ENCODE data around the gene PWP2. TPM values are rescaled to one million over a fixed set of nuclear protein-coding genes. Genes with fewer than 3 reads are reported as not detected.

The PWP2 gene
- total RNA-seq, 1 experiment from 2014 or later = 8.2 TPM

- H3K27me3 ChIP-seq (ENCODE audit: low read length) = no peaks in the 10 kb centered on the region
- no peak overlapping the region for H3K9ac ChIP-seq (ENCODE audit: low read length)
- intact Hi-C loops (cut with micrococcal nuclease) = no loop called here
- peaks cover 36% of the 10 kb centered on the region; the same call in 1 of the 2 replicates for H3K36me3 ChIP-seq (ENCODE audit: low read depth, low read length)
- H4K20me1 ChIP-seq (ENCODE audit: low read length) = no peaks in the 10 kb centered on the region
- no peaks in the 10 kb centered on the region for H3K79me2 ChIP-seq (ENCODE audit: low read length)
- no peaks in the 10 kb centered on the region for H3F3A ChIP-seq (ENCODE audit: low read length, unreplicated experiment)
- H2AFZ ChIP-seq (ENCODE audit: low read length) = no peak overlapping the region
- no peak for DNase-seq
- TF ChIP-seq EZH2 (IDR thresholded peaks at IDR 0.05; ENCODE audit: low read length, unreplicated experiment) = no peak
- CTCF ChIA-PET = no interaction called here
- POLR2A ChIA-PET (ENCODE audit: unreplicated experiment) = no interaction called here
- H3K27ac ChIP-seq (ENCODE audit: low read length) = no peak overlapping the region
- H3K4me3 ChIP-seq (ENCODE audit: low read length) = no peak overlapping the region
- no peak for ATAC-seq
- no TSS peak for BruUV-seq (replicated peaks)
- H3K9me2 ChIP-seq (replicated peaks; ENCODE audit: low read length) = no peaks in the 10 kb centered on the region
- no peak overlapping the region for H3K4me2 ChIP-seq (ENCODE audit: low read length)
- H3K4me1 ChIP-seq (ENCODE audit: insufficient read depth, low read length) = no peaks in the 10 kb centered on the region
- no peaks in the 10 kb centered on the region for H3K9me3 ChIP-seq (ENCODE audit: low read length)
Measured at GRCh38 chr21:44088401-44088780, 18.8 kb upstream of the PWP2 start.

- Histone ChIP-seq H3K4me3 (ENCODE audit: low read length) (no peak overlapping the region), H3K79me2 (ENCODE audit: low read length) (no peaks in the 10 kb centered on the region), H4K20me1 (ENCODE audit: low read length) (no peaks in the 10 kb centered on the region), H3F3A (ENCODE audit: low read length, unreplicated experiment) (no peaks in the 10 kb centered on the region), H3K27me3 (ENCODE audit: low read length) (no peaks in the 10 kb centered on the region), H3K9me3 (ENCODE audit: low read length) (no peaks in the 10 kb centered on the region), H3K4me2 (ENCODE audit: low read length) (no peak overlapping the region), H3K27ac (ENCODE audit: low read length) (no peak overlapping the region), H3K4me1 (ENCODE audit: insufficient read depth, low read length) (no peaks in the 10 kb centered on the region), H2AFZ (ENCODE audit: low read length) (no peak overlapping the region), H3K9me2 (replicated peaks; ENCODE audit: low read length) (no peaks in the 10 kb centered on the region), H3K9ac (ENCODE audit: low read length) (no peak overlapping the region), H3K36me3 (ENCODE audit: low read depth, low read length) (peaks cover 33% of the 10 kb centered on the region; the same call in 1 of the 2 replicates)
- CTCF ChIA-PET = no interaction called here
- DNase-seq (no peak), ATAC-seq (no peak)
- BruUV-seq (replicated peaks) = no TSS peak
- intact Hi-C loops (cut with micrococcal nuclease) = no loop called here
- TF ChIP-seq, protein P1, sequence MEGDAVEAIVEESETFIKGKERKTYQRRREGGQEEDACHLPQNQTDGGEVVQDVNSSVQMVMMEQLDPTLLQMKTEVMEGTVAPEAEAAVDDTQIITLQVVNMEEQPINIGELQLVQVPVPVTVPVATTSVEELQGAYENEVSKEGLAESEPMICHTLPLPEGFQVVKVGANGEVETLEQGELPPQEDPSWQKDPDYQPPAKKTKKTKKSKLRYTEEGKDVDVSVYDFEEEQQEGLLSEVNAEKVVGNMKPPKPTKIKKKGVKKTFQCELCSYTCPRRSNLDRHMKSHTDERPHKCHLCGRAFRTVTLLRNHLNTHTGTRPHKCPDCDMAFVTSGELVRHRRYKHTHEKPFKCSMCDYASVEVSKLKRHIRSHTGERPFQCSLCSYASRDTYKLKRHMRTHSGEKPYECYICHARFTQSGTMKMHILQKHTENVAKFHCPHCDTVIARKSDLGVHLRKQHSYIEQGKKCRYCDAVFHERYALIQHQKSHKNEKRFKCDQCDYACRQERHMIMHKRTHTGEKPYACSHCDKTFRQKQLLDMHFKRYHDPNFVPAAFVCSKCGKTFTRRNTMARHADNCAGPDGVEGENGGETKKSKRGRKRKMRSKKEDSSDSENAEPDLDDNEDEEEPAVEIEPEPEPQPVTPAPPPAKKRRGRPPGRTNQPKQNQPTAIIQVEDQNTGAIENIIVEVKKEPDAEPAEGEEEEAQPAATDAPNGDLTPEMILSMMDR (conservative IDR thresholded peaks at IDR 0.05; ENCODE audit: low read depth, low read length) = no peak
- TF ChIP-seq EZH2phosphoT487 (IDR thresholded peaks at IDR 0.05; ENCODE audit: borderline replicate concordance, low read length) (no peak), EZH2 (IDR thresholded peaks at IDR 0.05; ENCODE audit: low read length, unreplicated experiment) (no peak)
- POLR2A ChIA-PET (ENCODE audit: unreplicated experiment) = no interaction called here
Measured at GRCh38 chr21:44089001-44089911, 17.9 kb upstream of the PWP2 start.

DNA sequence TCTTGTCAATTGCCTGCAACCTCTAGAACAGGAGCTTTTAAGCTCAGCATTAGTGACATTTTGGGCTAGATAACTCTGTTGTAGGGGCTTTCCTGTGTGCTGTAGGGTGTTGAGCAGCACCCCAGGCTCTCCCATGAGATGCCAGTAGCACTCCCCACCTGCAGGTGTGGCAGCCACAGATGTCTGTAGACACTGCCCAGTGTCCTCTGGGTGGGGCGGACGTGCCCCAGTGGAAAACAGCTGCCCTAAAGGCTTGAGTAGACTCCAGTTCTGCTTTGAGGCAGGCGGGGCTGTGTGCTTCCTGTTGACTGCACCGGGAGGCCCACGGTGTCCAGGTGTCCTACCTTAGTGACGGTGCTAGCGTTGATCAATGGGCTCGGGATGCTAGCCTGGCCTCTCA, 16.9 kb upstream of the PWP2 start:
- TF ChIP-seq EZH2phosphoT487 (IDR thresholded peaks at IDR 0.05; ENCODE audit: borderline replicate concordance, low read length) (no peak), EZH2 (IDR thresholded peaks at IDR 0.05; ENCODE audit: low read length, unreplicated experiment) (no peak)
- TF ChIP-seq, protein P1 (conservative IDR thresholded peaks at IDR 0.05; ENCODE audit: low read depth, low read length) = no peak
- Histone ChIP-seq H3K9ac (ENCODE audit: low read length) (no peak overlapping the region), H3K27ac (ENCODE audit: low read length) (no peak overlapping the region), H3K4me2 (ENCODE audit: low read length) (no peak overlapping the region), H3F3A (ENCODE audit: low read length, unreplicated experiment) (no peaks in the 10 kb centered on the region), H3K4me1 (ENCODE audit: insufficient read depth, low read length) (no peaks in the 10 kb centered on the region), H3K9me3 (ENCODE audit: low read length) (no peaks in the 10 kb centered on the region), H4K20me1 (ENCODE audit: low read length) (no peaks in the 10 kb centered on the region), H3K27me3 (ENCODE audit: low read length) (no peaks in the 10 kb centered on the region), H3K36me3 (ENCODE audit: low read depth, low read length) (peaks cover 26% of the 10 kb centered on the region; the same call in 1 of the 2 replicates), H2AFZ (ENCODE audit: low read length) (no peak overlapping the region), H3K79me2 (ENCODE audit: low read length) (no peaks in the 10 kb centered on the region), H3K4me3 (ENCODE audit: low read length) (no peak overlapping the region), H3K9me2 (replicated peaks; ENCODE audit: low read length) (no peaks in the 10 kb centered on the region)
- no peak for ATAC-seq
- no peak for DNase-seq
- intact Hi-C loops (cut with micrococcal nuclease) = no loop called here
- ChIA-PET CTCF (no interaction called here), POLR2A (ENCODE audit: unreplicated experiment) (no interaction called here)
- no TSS peak for BruUV-seq (replicated peaks)
